NCI-H748 treated with DMSO at 0.1 percent for 48 hours (cell line): ENCODE results near the gene SF3B3.

Experiments used
- DNase-seq: peaks from one replicate; lab custom pipeline; 2025; lab: John Stamatoyannopoulos, UW

Gene SF3B3

DNA sequence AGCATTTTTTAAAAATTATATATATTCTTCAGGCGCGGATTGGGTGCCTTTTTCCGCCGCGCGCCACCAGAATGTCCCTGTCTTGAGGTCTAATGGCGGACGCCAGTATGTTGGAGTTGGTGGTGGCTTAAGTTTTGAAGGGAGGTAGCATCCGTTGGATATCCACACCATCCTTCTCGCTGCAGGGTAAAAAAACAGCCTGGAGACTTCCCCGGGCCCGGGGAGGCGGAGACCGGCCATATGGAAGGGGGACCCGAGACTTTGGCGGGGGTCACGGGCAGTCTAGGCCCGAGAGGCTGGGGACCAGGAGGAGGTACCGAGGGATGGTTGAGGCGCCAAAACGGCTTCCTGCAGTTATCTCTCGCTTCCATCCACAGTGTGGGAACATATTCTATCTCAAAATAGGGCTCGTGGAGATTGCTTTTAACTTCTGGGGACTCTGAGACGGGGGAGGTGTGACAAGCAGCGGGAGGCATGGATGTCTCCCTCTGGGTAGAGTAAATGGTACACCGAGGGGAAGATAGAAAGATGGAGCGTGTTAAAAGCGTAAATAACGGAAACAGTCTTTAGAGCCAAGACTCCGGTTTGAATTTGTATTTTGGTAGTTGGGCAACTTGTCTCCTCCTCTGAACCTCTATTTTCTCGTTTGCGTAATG is at the start of gene SF3B3:
SF3B3 (plus strand) TSS at position 74 of the 656 bp plus-strand sequence. CDS start 2,841 bp downstream, outside the sequence.
- peak; percentile 75 for DNase-seq

DNA sequence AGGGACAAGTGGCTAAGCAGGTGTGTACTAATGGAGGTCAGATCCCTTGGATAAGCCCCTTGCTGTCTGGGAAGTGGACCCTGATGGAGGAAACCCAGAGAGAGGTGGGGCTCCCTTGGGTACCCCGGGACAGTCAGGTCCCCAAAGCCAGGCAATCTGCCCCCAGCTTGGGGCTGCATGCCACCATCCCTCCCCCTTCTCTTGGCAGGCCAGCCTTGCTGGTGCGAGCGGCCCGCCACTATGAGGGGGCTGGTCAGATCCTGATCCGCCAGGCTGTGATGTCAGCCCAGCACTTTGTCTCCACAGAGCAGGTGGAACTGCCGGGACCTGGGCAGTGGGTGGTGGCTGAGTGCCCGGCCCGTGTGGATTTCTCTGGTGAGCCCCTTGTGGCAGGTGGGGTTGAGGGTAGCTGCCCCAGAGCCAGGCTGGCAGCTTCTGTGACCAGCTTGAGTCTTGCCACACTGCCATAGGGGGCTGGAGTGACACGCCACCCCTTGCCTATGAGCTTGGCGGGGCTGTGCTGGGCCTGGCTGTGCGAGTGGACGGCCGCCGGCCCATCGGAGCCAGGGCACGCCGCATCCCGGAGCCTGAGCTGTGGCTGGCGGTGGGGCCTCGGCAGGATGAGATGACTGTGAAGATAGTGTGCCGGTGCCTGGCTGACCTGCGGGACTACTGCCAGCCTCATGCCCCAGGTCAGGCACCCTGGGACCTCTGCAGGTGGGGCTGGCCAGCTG is 49.1 kb upstream of the SF3B3 start:
- DNase-seq: no peak

DNA sequence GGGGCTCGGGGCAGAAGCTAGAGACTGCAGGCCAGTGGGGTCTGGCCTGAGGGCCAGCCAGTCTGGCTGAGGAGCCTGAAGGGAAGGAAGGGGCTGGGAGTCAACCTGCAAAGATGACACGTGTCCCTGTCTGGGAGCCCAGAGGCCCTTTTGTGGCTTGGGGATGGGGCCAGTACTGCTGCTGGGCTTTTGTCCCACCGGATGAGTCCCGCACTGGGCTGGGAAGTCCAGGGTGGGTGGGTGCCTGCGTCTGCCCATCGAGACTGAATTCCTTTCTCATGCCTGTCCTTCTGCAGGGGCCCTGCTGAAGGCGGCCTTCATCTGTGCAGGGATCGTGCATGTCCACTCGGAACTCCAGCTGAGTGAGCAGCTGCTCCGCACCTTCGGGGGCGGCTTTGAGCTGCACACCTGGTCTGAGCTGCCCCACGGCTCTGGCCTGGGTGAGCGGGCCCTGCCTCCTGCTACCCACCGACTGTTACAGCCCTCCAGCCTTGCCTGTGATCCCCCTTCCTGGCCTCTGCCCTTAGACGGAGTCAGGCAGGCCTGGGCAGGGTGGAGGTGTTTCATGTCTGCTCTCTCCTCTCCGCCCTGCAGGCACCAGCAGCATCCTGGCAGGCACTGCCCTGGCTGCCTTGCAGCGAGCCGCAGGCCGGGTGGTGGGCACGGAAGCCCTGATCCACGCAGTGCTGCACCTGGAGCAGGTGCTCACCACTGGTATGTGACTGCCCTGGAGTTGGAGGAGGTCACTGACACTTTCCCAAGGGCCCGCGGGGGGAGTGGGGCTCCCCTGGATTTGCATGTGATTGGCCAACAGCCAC is 48.4 kb upstream of the SF3B3 start:
- no peak for DNase-seq

- no peak for DNase-seq
Measured at GRCh38 chr16:70476272-70477020, 47.2 kb upstream of the SF3B3 start.

DNA sequence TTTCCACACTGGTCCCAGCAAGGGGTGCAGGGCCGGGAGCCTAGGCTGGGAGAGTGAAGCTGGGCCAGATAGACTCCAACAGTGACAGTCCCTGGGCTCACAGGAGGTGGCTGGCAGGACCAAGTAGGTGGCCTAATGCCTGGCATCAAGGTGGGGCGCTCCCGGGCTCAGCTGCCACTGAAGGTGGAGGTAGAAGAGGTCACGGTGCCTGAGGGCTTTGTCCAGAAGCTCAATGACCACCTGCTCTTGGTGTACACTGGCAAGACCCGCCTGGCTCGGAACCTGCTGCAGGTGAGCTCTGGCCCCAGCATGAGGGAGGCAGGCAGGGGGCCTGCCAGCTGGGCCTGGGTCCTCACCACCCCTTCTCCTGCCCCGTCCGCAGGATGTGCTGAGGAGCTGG is 45.4 kb upstream of the SF3B3 start:
- no peak for DNase-seq

- DNase-seq: no peak
Measured at GRCh38 chr16:70478912-70479341, 44.7 kb upstream of the SF3B3 start.

DNA sequence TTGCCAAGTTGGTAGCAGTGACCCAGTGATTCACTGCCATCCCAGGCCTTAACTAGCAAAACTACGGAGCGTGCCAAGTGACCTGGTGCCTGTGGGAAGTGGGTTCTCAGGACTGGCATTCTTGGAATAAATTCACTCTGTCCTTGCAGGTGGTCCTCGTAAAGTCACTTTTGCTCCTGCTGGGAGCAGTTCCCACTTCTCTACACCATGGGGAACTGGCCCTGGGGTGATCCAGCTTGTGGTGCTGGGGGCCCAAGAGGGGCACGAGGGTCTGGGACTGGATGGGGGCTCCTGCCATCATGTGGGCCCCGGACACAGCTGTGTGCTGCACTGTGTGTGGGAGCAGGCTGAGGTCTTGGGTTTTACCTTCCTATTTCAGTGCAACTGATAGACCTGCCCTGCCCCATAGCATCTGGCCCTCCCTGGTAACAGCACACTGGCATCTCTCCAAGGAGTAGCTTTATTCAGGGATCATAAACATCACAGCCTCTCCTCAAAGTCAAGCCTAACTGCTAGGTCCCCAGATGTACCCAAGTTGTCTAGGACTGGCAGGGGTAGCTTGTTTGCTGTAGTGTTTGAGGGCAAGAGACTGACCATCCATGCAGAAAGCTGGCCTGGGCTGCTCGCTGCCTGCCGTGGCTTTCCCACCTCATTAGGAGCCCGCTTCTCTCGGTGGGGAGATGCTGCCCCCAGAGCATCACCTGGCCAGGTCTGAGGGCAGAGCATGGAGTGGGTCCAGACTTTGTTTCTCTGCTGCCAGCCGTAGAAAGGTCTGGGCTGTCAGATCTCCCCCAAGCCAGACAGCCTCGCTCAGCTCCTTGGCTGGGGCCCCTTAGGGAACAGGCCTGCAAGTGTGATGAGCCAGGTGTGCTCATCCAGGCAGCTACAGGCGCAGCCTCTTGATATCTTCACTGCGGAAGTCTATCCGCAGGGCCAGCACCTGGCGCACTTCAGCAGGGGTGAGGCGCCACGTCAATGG is 43.2 kb upstream of the SF3B3 start:
- DNase-seq: no peak

DNA sequence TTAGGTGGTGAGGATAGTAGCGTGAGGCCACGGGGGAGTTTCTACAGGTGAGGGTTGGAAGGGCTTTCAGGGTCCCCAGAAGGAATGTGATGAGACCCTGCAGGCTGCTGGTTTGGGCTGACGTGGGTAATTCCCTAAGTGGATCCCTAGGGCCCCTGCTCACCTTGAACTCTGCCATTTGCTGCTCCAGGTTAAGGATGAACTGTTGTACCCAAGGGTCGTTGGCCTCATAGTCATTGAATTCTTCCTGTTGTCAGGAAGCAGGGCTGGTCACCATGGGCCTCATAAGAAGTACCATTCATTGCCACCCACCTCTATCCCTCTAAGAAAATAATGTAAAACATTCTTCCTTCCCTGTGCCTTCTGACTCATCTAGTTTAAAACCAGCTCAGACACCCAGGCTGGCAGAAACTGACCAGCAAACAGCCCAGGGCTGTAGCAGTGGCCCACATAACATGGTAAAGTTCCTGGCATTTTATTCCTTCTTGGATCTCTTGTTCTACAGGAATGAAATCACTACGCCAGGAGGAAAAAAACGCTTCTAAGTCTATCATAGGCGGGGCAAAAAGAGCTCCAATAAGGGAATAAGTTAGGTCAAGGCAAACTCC is 41.6 kb upstream of the SF3B3 start:
- DNase-seq: no peak

DNA sequence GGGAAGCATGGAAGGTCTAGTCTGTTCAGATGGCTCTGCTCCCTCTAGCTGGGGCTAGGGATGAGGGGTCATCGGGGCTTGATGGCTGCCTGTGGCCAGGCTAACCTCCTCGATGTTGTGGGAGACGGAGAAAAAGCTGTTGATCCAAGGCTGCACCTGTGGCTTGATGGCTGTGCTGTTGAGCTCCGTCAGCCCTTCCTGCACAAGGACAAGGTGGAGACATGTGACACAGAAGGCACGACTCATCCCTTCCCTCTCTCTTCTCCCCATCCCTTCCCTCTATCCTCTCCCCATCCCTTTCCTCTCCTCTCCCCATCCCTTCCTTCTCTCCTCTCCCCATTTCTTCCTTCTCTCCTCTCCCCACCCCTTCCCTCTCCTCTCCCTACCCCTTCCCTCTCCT is 41.0 kb upstream of the SF3B3 start:
- DNase-seq: no peak

DNA sequence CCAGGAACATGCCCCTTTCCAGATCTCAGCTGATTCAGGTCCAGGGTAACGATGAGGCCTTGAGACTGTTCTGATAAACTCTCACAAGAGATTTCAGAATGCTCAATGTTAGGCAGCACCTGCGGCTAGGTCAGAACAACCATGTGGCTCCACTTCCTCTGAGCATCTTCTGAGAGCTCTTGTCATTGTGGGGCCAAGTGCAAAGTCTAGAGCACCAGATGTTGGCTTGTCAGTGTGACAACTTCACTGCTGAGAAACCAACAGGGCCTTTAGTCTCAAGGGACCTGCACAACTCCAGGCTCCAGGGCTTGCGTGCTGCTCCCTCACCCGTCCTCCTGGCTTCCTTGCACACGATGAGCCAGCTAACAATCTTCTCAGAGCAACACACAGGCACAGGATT is 40.2 kb upstream of the SF3B3 start:
- DNase-seq: no peak

DNA sequence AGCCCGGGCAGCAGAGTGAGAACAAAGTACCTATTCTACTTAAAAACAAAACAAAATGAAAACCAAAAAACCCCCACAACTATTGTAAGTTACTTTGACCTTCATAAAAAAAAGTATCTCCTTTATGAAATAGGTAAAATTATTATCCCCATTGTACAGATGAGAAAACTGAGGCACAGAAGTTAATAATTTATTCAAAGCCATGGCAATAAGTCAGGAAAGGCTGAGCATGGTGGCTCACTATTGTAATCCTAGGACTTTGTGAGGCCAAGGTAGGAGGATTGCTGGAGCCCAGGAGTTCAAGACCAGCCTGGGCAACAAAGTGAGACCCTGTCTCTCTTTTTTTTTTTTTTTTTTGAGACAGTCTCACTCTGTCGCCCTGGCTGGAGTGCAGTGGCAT is 38.7 kb upstream of the SF3B3 start:
- DNase-seq: no peak

DNA sequence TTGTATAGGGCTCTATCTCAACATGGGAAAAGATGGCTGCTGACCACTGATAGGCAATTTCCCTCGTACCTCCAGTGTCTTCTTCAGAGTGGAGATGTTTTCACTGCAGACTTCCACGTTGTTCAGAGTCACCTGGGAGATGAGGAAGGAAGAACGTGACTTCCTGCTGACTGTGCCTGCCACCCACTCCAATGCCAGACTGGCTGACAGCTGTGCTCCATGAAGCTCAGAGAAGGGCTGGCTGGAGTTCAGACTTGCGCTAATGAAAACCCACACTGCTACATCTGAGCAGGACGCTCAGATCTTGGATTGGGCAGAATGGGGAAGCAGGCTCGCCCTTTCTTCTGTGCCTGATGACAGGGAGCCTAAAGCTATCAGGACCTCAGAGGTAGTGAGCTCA is 33.4 kb upstream of the SF3B3 start:
- DNase-seq: no peak

DNA sequence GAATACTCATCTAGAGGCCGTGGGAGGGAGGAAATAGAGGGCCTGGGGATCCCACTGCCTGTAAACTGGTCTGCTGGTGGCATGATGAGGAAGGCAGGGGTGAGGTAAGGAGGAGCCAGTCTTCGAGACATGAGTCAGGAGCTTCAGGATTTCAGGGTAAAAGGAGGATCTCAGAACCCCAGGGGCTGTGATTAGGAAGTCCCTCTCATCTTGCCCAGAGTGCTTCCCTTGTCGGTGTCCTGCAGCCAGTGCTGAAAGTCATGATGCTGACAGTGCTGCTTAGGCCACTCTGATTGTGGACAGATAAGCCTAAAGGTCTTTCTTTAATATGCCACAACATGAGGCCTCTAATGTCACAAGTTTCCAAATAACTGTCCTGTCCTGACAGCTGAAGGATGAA is 29.8 kb upstream of the SF3B3 start:
- no peak for DNase-seq

DNA sequence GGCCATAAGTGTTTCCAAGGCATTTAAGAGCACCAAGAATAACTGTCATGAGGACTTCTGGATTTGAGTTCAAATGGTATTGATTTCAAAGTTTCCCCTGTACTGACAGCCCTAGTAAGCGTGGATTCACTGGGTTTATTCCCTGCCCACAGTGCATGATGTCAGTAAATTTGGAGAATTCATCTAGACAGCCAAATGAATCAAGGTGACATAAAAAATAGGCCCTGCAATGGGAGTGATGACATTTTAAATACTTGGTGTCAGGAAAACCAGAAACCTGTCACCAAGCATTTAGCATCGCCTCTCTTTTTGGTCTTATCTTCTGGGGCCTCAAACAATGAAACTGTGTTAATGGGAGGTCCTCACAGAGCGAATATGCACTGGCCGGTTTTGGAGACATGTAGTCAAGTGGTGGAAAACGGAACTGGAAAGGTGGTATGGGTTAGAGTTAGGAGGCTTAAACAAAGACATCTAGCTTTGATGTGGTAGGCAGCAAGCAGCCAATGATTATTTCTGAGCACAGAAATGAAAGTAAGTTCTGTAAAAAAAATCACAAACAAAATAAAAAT is 29.3 kb upstream of the SF3B3 start:
- DNase-seq: no peak

GRCh38 chr16:70494777-70495176 is 28.8 kb upstream of the SF3B3 start:
- DNase-seq: no peak

GRCh38 chr16:70495425-70496182 is 28.0 kb upstream of the SF3B3 start:
- no peak for DNase-seq

DNA sequence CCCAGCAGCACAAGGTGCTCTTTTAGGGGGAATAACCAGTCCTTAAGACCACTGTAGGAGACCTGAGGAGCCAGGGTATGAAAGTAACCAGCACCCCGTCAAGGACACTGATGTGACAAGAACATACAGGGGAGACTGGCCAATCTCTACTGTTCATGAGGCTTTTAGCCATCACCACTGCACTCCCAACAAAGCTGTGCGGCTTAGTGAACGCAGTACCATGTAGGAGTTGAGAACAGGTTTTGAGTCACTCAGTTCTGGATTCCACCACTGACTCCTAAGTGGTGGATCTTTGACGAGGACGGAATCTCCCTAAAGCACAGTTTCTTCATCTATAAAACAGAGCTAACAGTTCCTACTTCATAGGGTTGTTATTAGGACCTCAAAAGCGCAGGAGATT is 27.1 kb upstream of the SF3B3 start:
- DNase-seq: no peak

DNA sequence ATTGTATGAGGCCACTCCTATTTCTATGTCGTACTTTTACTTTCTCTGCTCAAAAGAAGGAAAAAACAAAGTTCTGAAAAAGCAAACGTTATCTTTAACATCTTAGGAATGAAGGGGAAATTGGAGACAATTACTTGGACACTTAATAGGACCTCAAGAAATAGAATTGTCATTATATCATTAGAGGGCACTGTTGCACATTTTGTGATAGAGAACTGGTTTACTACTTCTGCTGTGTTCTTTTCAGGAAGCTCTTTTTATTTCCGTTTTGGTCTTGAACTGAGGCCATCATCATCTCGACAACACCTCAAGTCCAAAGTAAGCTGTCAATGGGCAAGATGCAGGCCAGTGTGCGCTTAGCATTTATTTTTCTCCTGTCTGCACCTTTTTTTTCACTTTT is 14.9 kb upstream of the SF3B3 start:
- no peak for DNase-seq

DNA sequence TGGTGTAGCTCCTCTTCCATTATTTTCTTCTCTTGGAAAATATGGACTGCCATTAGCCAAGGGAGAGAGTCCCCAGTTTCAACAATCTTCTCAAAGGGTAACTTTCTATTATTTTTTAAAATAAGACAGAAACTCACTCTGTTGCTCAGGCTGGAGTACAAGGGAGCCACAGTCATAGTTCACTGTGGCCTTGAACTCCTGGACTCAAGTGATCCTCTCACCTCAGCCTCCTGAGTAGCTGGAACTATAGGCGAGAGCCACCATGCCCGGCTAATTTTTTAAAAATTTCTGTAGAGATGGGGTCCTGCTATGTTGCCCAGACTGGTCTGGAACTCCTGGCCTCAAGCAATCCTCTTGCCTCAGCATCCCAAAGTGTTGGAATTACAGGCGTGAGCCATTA is 13.4 kb upstream of the SF3B3 start:
- DNase-seq: no peak
